Neural cell (in vitro differentiated cells): ENCODE results near the gene GPI. TPM values are rescaled to one million over a fixed set of nuclear protein-coding genes. Genes with fewer than 3 reads are reported as not detected.

ENCODE experiments used
- H2AFZ ChIP-seq: fragments of 200-600, 300-800 bp; sonication (generic), shearing (Covaris generic); 2 replicates; pipeline ENCODE4 v1.6.0; 2014; ENCODE audit warnings: low read depth, mild to moderate bottlenecking, antibody characterized with exemption, low read length, moderate library complexity
- H3F3A ChIP-seq: fragments of 200-600 bp; shearing (Covaris generic); 2 replicates; pipeline ENCODE4 v1.6.1; 2016; ENCODE audit warnings: mild to moderate bottlenecking, moderate library complexity, mixed read lengths, antibody characterized with exemption, low read length; ENCODE audit not compliant: insufficient read depth, poor library complexity, severe bottlenecking
- H3K27ac ChIP-seq: fragments of 200-600, 300-800 bp; sonication (generic), shearing (Covaris generic); 2 replicates; pipeline ENCODE4 v1.5.1; 2014; ENCODE audit warnings: mild to moderate bottlenecking, low read length, moderate library complexity
- H3K27me3 ChIP-seq: fragments of 300-800, 200-600 bp; sonication (generic), shearing (Covaris generic); 2 replicates; pipeline ENCODE4 v1.6.0; 2014; ENCODE audit warnings: mild to moderate bottlenecking, low read depth, low read length, moderate library complexity; ENCODE audit not compliant: insufficient read depth
- H3K36me3 ChIP-seq: fragments of 300-800, 200-600 bp; sonication (generic), shearing (Covaris generic); 2 replicates; pipeline ENCODE4 v1.5.1; 2014; ENCODE audit warnings: mild to moderate bottlenecking, antibody characterized with exemption, low read length, moderate library complexity; ENCODE audit not compliant: insufficient read depth
- H3K4me2 ChIP-seq: fragments of 300-800, 200-600 bp; sonication (generic), shearing (Covaris generic); 2 replicates; pipeline ENCODE4 v1.6.0; 2014; ENCODE audit warnings: mild to moderate bottlenecking, low read length
- H3K4me3 ChIP-seq: fragments of 300-800, 200-600 bp; sonication (generic), shearing (Covaris generic); 2 replicates; pipeline ENCODE4 v1.5.1; 2014; ENCODE audit warnings: mild to moderate bottlenecking, low read length, moderate library complexity
- H3K79me2 ChIP-seq: fragments of 200-600 bp; shearing (Covaris generic); replicated peaks from 2 replicates; pipeline ENCODE4 v1.6.0; 2014; ENCODE audit warnings: mild to moderate bottlenecking, low read length, moderate library complexity; ENCODE audit not compliant: insufficient read depth
- H3K9ac ChIP-seq: fragments of 300-800, 200-600 bp; sonication (generic), shearing (Covaris generic); 2 replicates; pipeline ENCODE4 v1.6.1; 2016; ENCODE audit warnings: mild to moderate bottlenecking, low read length, mixed read lengths
- H3K9me2 ChIP-seq: fragments of 200-600 bp; shearing (Covaris generic); 2 replicates; pipeline ENCODE4 v1.6.1; 2016; ENCODE audit warnings: mild to moderate bottlenecking, low read length, mixed read lengths; ENCODE audit not compliant: insufficient read depth
- H3K9me3 ChIP-seq: fragments of 200-600, 300-800 bp; sonication (generic), shearing (Covaris generic); 2 replicates; pipeline ENCODE4 v1.6.1; 2016; ENCODE audit warnings: mild to moderate bottlenecking, mixed run types, low read length, moderate library complexity, mixed read lengths
- H4K20me1 ChIP-seq: fragments of 200-600 bp; shearing (Covaris generic); 2 replicates; pipeline ENCODE4 v1.6.1; 2016; ENCODE audit warnings: mild to moderate bottlenecking, mixed run types; ENCODE audit not compliant: insufficient read depth
- CTCF ChIP-seq: fragments of 450-650 bp; IDR thresholded peaks from 2 replicates; pipeline ENCODE4 v1.5.1; 2014; ENCODE audit warnings: antibody characterized with exemption, mild to moderate bottlenecking, moderate library complexity; ENCODE audit not compliant: poor library complexity, severe bottlenecking
- EP300 ChIP-seq: fragments of 450-650 bp; conservative IDR thresholded peaks from 2 replicates; pipeline ENCODE4 v1.6.1; 2014; ENCODE audit warnings: antibody characterized with exemption, mild to moderate bottlenecking, moderate library complexity; ENCODE audit not compliant: poor library complexity, severe bottlenecking
- EZH2 ChIP-seq: fragments of 200-600, 300-800 bp; shearing (Covaris generic), sonication (generic); IDR thresholded peaks from 2 replicates; pipeline ENCODE4 v1.6.1; 2014; ENCODE audit warnings: antibody characterized with exemption, low read length, borderline replicate concordance, mild to moderate bottlenecking; ENCODE audit not compliant: insufficient read depth, poor library complexity, severe bottlenecking
- MXI1 ChIP-seq: fragments of 450-650 bp; conservative IDR thresholded peaks from 2 replicates; pipeline ENCODE4 v1.6.1; 2014; ENCODE audit warnings: antibody characterized with exemption, mild to moderate bottlenecking; ENCODE audit not compliant: poor library complexity, severe bottlenecking
- POLR2AphosphoS5 ChIP-seq: IDR thresholded peaks from 2 replicates; pipeline ENCODE4 v1.6.1; 2012
- RAD21 ChIP-seq: fragments of 450-650 bp; conservative IDR thresholded peaks from 2 replicates; pipeline ENCODE4 v1.6.1; 2014; ENCODE audit warnings: antibody characterized with exemption, mild to moderate bottlenecking, moderate library complexity
- REST ChIP-seq: IDR thresholded peaks from 2 replicates; pipeline ENCODE4 v1.6.1; 2012; ENCODE audit warnings: borderline replicate concordance
- SMC3 ChIP-seq: fragments of 450-650 bp; conservative IDR thresholded peaks from 2 replicates; pipeline ENCODE4 v1.6.1; 2014; ENCODE audit warnings: antibody characterized with exemption, mild to moderate bottlenecking, moderate library complexity; ENCODE audit not compliant: poor library complexity
- TAF1 ChIP-seq: IDR thresholded peaks from 2 replicates; pipeline ENCODE4 v1.6.1; 2012; ENCODE audit warnings: low read depth
- polyA plus RNA-seq: library from polyadenylated mRNA; depleted of rRNA; stranded (reverse); fragments of >200 nt; gene quantifications from 2 replicates; pipeline ENCODE4 v1.2.3, GENCODE V29; 2014

The GPI gene
- polyA plus RNA-seq, 1 donor from 2014 or later: 113 TPM

- H3K9me2 ChIP-seq: no peaks in the 10 kb centered on the region
- no peaks in the 10 kb centered on the region for H3F3A ChIP-seq
- H3K4me2 ChIP-seq: peak overlapping the region; percentile 28
- H3K9me3 ChIP-seq: no peaks in the 10 kb centered on the region
- H3K27ac ChIP-seq: peak overlapping the region; percentile 53
- no peak for TF ChIP-seq SMC3
- no peak for TF ChIP-seq RAD21
- no peak for TF ChIP-seq CTCF
- no peak for TF ChIP-seq POLR2AphosphoS5
- no peak for TF ChIP-seq REST
- no peak for TF ChIP-seq MXI1
- TF ChIP-seq EP300: no peak
- TF ChIP-seq EZH2: no peak
- no peak for TF ChIP-seq TAF1
- H3K27me3 ChIP-seq: no peaks in the 10 kb centered on the region
- no peaks in the 10 kb centered on the region for H3K36me3 ChIP-seq
- H3K4me3 ChIP-seq: peak overlapping the region; percentile 90
- H4K20me1 ChIP-seq: no peaks in the 10 kb centered on the region
- peak overlapping the region; percentile 42 for H2AFZ ChIP-seq
- H3K79me2 ChIP-seq: no peaks in the 10 kb centered on the region
- H3K9ac ChIP-seq: peak overlapping the region; percentile 80
These were observed 550 bp upstream of the GPI start for GRCh38 chr19:34364462-34364829.

- peak; percentile 57 for TF ChIP-seq MXI1
- peak; percentile 72 for TF ChIP-seq TAF1
- TF ChIP-seq REST: peak; percentile 6
- no peak for TF ChIP-seq EZH2
- no peaks in the 10 kb centered on the region for H3K36me3 ChIP-seq
- H4K20me1 ChIP-seq: no peaks in the 10 kb centered on the region
- peak overlapping the region; percentile 37 for H3K27ac ChIP-seq
- H3K9me3 ChIP-seq: no peaks in the 10 kb centered on the region
- H3K9me2 ChIP-seq: no peaks in the 10 kb centered on the region
- H3K9ac ChIP-seq: peak overlapping the region; percentile 80
- H3K79me2 ChIP-seq: no peaks in the 10 kb centered on the region
- H3K27me3 ChIP-seq: no peaks in the 10 kb centered on the region
- H3K4me2 ChIP-seq: peak overlapping the region; percentile 63
- peak overlapping the region; percentile 30 for H2AFZ ChIP-seq
- H3F3A ChIP-seq: no peaks in the 10 kb centered on the region
- H3K4me3 ChIP-seq: peak overlapping the region; percentile 90
These were observed 736 bp downstream of the GPI start for GRCh38 chr19:34365463-34366401.
